ENCODE results near the gene CHRM2. TPM values are rescaled to one million over a fixed set of nuclear protein-coding genes. Genes with fewer than 3 reads are reported as not detected.

CHRM2 gene
- polyA plus RNA-seq, 1 of the 3 experiments (the other 2 are of a cell fraction): 0.23 TPM

- Histone ChIP-seq H3K4me1 (ENCODE audit: control insufficient read depth in 1 of 2, insufficient read depth in 2 of 2, low read depth in 1 of 2, low read length in 1 of 2) (no peaks in the 10 kb centered on the region), H3K4me2 (no peak overlapping the region), H3K36me3 (replicated peaks in 1 of 2; ENCODE audit: control insufficient read depth in 1 of 2, insufficient read depth in 2 of 2, low read length in 1 of 2) (no peaks in the 10 kb centered on the region), H2AFZ (ENCODE audit: low read depth) (no peak overlapping the region), H3K27ac (ENCODE audit: low read depth in 2 of 2, low read length in 1 of 2) (no peak overlapping the region), H4K20me1 (ENCODE audit: insufficient read depth) (no peaks in the 10 kb centered on the region), H3K9me3 (peaks cover 4% of the 10 kb centered on the region), H3K79me2 (ENCODE audit: insufficient read depth) (no peaks in the 10 kb centered on the region), H3K4me3 (ENCODE audit: low read depth in 2 of 2, low read length in 1 of 2) (no peak overlapping the region), H3K9me2 (0 out of 2 replicates have a peak, but pooled peaks cover 6% of the 10 kb centered on the region), H3K27me3 (ENCODE audit: insufficient read depth) (no peaks in the 10 kb centered on the region), H3F3A (replicated peaks; ENCODE audit: insufficient read depth) (no peaks in the 10 kb centered on the region), H3K9ac (no peak overlapping the region)
- no peak for DNase-seq
- 10% methylated on average over 1 of the region's 1 CpG for WGBS (ENCODE audit: low lambda C conversion rate)
- TF ChIP-seq RXRA (IDR thresholded peaks at IDR 0.05; ENCODE audit: borderline replicate concordance, low read depth): no peak
- TF ChIP-seq USF1 (IDR thresholded peaks at IDR 0.05; ENCODE audit: borderline replicate concordance, low read depth): no peak
- TF ChIP-seq SIN3A (IDR thresholded peaks at IDR 0.05; ENCODE audit: borderline replicate concordance, low read depth, low read length): no peak
- no peak for TF ChIP-seq EZH2phosphoT487 (IDR thresholded peaks at IDR 0.05; ENCODE audit: borderline replicate concordance, low read depth)
- no peak for TF ChIP-seq YY1 (IDR thresholded peaks at IDR 0.05; ENCODE audit: low read depth)
- TF ChIP-seq GABPA (IDR thresholded peaks at IDR 0.05; ENCODE audit: low read depth): no peak
- no peak for TF ChIP-seq NRF1 (IDR thresholded peaks at IDR 0.05; ENCODE audit: low read depth, low read length)
- TF ChIP-seq POLR2AphosphoS5 (IDR thresholded peaks at IDR 0.05; ENCODE audit: low read depth, low read length): no peak
- POLR2A ChIA-PET: no interaction called here
- CTCF ChIA-PET: interaction anchor here (0.8 to 1.0 kb wide), 3 partner anchors 15 to 28 kb away, joined by 3 read pairs; no protein-coding TSS in a partner anchor
These were observed 22.5 kb upstream of the CHRM2 start for GRCh38 chr7:136845899-136846465.

GRCh38 chr7:136847858-136848257 is 20.6 kb upstream of the CHRM2 start:
- no peak overlapping the region for H3K4me2 ChIP-seq
- no peak overlapping the region for H3K4me3 ChIP-seq (ENCODE audit: low read depth in 2 of 2, low read length in 1 of 2)
- POLR2A ChIA-PET: no interaction called here
- H3K9me2 ChIP-seq: no peaks in the 10 kb centered on the region
- H3K36me3 ChIP-seq (replicated peaks in 1 of 2; ENCODE audit: control insufficient read depth in 1 of 2, insufficient read depth in 2 of 2, low read length in 1 of 2): no peaks in the 10 kb centered on the region
- no peaks in the 10 kb centered on the region for H4K20me1 ChIP-seq (ENCODE audit: insufficient read depth)
- H2AFZ ChIP-seq (ENCODE audit: low read depth): no peak overlapping the region
- H3K4me1 ChIP-seq (ENCODE audit: control insufficient read depth in 1 of 2, insufficient read depth in 2 of 2, low read depth in 1 of 2, low read length in 1 of 2): no peaks in the 10 kb centered on the region
- WGBS (ENCODE audit: low lambda C conversion rate): 15% methylated on average over 2 of the region's 2 CpGs
- H3K9me3 ChIP-seq: no peaks in the 10 kb centered on the region; the same call in 1 of the 2 replicates
- TF ChIP-seq, protein P1, sequence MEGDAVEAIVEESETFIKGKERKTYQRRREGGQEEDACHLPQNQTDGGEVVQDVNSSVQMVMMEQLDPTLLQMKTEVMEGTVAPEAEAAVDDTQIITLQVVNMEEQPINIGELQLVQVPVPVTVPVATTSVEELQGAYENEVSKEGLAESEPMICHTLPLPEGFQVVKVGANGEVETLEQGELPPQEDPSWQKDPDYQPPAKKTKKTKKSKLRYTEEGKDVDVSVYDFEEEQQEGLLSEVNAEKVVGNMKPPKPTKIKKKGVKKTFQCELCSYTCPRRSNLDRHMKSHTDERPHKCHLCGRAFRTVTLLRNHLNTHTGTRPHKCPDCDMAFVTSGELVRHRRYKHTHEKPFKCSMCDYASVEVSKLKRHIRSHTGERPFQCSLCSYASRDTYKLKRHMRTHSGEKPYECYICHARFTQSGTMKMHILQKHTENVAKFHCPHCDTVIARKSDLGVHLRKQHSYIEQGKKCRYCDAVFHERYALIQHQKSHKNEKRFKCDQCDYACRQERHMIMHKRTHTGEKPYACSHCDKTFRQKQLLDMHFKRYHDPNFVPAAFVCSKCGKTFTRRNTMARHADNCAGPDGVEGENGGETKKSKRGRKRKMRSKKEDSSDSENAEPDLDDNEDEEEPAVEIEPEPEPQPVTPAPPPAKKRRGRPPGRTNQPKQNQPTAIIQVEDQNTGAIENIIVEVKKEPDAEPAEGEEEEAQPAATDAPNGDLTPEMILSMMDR (IDR thresholded peaks at IDR 0.05): no peak
- TF ChIP-seq FOXM1 (IDR thresholded peaks at IDR 0.05; ENCODE audit: low read depth): no peak
- TF ChIP-seq, protein P2, sequence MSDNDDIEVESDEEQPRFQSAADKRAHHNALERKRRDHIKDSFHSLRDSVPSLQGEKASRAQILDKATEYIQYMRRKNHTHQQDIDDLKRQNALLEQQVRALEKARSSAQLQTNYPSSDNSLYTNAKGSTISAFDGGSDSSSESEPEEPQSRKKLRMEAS (IDR thresholded peaks at IDR 0.05; ENCODE audit: low read depth): no peak
- no peak for TF ChIP-seq NFIC (IDR thresholded peaks at IDR 0.05; ENCODE audit: borderline replicate concordance)
- TF ChIP-seq NRF1 (IDR thresholded peaks at IDR 0.05; ENCODE audit: low read depth, low read length): no peak
- TF ChIP-seq SIN3A (IDR thresholded peaks at IDR 0.05; ENCODE audit: borderline replicate concordance, low read depth, low read length): no peak
- no peak for TF ChIP-seq TEAD4 (IDR thresholded peaks at IDR 0.05; ENCODE audit: borderline replicate concordance, insufficient read depth)
- TF ChIP-seq, protein P3, sequence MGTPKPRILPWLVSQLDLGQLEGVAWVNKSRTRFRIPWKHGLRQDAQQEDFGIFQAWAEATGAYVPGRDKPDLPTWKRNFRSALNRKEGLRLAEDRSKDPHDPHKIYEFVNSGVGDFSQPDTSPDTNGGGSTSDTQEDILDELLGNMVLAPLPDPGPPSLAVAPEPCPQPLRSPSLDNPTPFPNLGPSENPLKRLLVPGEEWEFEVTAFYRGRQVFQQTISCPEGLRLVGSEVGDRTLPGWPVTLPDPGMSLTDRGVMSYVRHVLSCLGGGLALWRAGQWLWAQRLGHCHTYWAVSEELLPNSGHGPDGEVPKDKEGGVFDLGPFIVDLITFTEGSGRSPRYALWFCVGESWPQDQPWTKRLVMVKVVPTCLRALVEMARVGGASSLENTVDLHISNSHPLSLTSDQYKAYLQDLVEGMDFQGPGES (IDR thresholded peaks at IDR 0.05; ENCODE audit: low read depth, low read length): no peak
- TF ChIP-seq MEF2A (IDR thresholded peaks at IDR 0.05; ENCODE audit: borderline replicate concordance, low read depth): no peak
- no peak for TF ChIP-seq RXRA (IDR thresholded peaks at IDR 0.05; ENCODE audit: borderline replicate concordance, low read depth)
- TF ChIP-seq RAD21 (IDR thresholded peaks at IDR 0.05; ENCODE audit: low read length): no peak
- no peak for TF ChIP-seq REST (IDR thresholded peaks at IDR 0.05; ENCODE audit: low read depth, low read length)
- H3K9ac ChIP-seq: no peak overlapping the region
- CTCF ChIA-PET: interaction anchor here (0.6 to 1.1 kb wide), 3 partner anchors 17 to 1072 kb away, joined by 3 to 4 read pairs (median 3); no protein-coding TSS in a partner anchor
- DNase-seq: no peak
- H3K79me2 ChIP-seq (ENCODE audit: insufficient read depth): no peaks in the 10 kb centered on the region
- no peaks in the 10 kb centered on the region for H3F3A ChIP-seq (replicated peaks; ENCODE audit: insufficient read depth)
- no peak overlapping the region for H3K27ac ChIP-seq (ENCODE audit: low read depth in 2 of 2, low read length in 1 of 2)
- no peaks in the 10 kb centered on the region for H3K27me3 ChIP-seq (ENCODE audit: insufficient read depth)
